ENCODE measurements around the gene DNAH17.

The DNAH17 gene

DNA sequence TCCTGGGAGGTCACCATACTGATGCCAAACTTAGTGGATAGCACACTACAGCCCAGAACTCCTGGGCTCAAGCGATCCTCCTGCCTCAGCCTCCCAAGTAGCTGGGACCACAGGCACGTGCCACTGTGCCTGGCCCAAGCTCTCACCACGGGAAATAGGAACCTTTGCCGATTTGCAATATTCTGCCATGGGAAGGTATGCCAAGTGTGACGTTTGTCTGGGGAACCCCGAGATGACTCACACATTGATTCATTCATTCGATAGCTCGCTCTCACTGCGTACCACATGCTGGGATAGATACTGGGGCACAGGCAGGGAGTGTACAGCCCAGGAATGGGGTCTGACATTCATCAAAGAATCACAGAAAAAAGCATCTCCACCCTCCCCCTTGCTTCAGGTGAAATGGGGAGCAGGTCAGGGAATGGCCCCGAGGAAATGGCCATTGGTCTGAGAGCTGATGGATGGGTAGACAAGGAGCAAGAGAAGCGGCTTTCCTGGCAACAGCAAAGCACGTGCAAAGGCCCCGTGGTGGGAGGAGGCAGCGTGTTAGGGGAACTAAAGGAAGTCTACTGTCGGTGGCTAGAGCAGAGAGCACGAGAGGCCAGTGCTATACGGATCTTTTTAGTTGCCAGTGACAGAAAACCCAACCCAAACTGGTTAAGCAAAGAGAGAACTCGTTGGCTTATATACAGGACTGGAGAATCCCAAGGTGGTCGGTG is 44.1 kb downstream of the DNAH17 start:
- Histone ChIP-seq H3K4me3 (ENCODE audit: low read length) (no peak overlapping the region), H3K4me1 (ENCODE audit: control insufficient read depth, low read length) (peaks cover 3% of the 10 kb centered on the region; the same call in 1 of the 2 replicates), H3K9me3 (ENCODE audit: control insufficient read depth, insufficient read depth, low read length) (no peaks in the 10 kb centered on the region), H3K36me3 (ENCODE audit: control insufficient read depth, low read length) (no peaks in the 10 kb centered on the region), H3K27me3 (ENCODE audit: control insufficient read depth, low read length) (peaks cover 3% of the 10 kb centered on the region; the same call in 1 of the 2 replicates), H3F3A (ENCODE audit: control insufficient read depth, insufficient read depth) (no peaks in the 10 kb centered on the region), H3K4me2 (ENCODE audit: low read length) (no peak overlapping the region), H3K9me2 (replicated peaks; ENCODE audit: control insufficient read depth, low read length) (no peaks in the 10 kb centered on the region), H4K20me1 (ENCODE audit: control insufficient read depth, insufficient read depth, low read depth, low read length) (no peaks in the 10 kb centered on the region), H3K79me2 (ENCODE audit: control insufficient read depth, low read length) (no peaks in the 10 kb centered on the region), H3K27ac (ENCODE audit: low read depth, low read length) (no peak overlapping the region)
- TF ChIP-seq, protein P1, sequence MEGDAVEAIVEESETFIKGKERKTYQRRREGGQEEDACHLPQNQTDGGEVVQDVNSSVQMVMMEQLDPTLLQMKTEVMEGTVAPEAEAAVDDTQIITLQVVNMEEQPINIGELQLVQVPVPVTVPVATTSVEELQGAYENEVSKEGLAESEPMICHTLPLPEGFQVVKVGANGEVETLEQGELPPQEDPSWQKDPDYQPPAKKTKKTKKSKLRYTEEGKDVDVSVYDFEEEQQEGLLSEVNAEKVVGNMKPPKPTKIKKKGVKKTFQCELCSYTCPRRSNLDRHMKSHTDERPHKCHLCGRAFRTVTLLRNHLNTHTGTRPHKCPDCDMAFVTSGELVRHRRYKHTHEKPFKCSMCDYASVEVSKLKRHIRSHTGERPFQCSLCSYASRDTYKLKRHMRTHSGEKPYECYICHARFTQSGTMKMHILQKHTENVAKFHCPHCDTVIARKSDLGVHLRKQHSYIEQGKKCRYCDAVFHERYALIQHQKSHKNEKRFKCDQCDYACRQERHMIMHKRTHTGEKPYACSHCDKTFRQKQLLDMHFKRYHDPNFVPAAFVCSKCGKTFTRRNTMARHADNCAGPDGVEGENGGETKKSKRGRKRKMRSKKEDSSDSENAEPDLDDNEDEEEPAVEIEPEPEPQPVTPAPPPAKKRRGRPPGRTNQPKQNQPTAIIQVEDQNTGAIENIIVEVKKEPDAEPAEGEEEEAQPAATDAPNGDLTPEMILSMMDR (IDR thresholded peaks at IDR 0.05; ENCODE audit: low read depth, low read length, poor library complexity, severe bottlenecking), result no peak
- no peak for TF ChIP-seq EZH2phosphoT487 (IDR thresholded peaks at IDR 0.05; ENCODE audit: borderline replicate concordance, low read length)

DNA sequence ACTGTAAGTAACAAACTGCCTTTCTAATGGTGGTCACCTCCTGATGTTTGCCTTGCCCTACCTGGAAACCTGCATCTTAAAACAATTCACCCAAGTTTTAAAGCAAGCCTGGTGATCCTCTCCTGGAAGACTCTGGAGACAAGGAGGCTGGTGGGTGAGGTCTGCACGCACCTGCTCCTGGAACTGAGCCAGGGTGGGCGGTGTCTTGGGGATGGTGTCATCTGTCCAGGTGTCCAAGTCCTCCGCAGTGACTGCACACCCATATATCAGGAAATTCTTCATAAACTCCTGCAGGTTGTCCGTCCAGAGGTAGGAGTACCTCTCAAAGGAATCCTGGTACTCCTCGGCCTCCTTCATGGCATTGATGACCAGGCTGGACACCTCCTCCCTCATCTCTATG is 44.9 kb downstream of the DNAH17 start:
- no peaks in the 10 kb centered on the region for H3K36me3 ChIP-seq (ENCODE audit: control insufficient read depth, low read length)
- no peaks in the 10 kb centered on the region for H3K79me2 ChIP-seq (ENCODE audit: control insufficient read depth, low read length)
- peaks cover 3% of the 10 kb centered on the region; the same call in 1 of the 2 replicates for H3K27me3 ChIP-seq (ENCODE audit: control insufficient read depth, low read length)
- H3K4me3 ChIP-seq (ENCODE audit: low read length), result no peak overlapping the region
- H3K27ac ChIP-seq (ENCODE audit: low read depth, low read length), result no peak overlapping the region
- no peaks in the 10 kb centered on the region for H3F3A ChIP-seq (ENCODE audit: control insufficient read depth, insufficient read depth)
- no peaks in the 10 kb centered on the region for H4K20me1 ChIP-seq (ENCODE audit: control insufficient read depth, insufficient read depth, low read depth, low read length)
- peaks cover 3% of the 10 kb centered on the region; the same call in 1 of the 2 replicates for H3K4me1 ChIP-seq (ENCODE audit: control insufficient read depth, low read length)
- TF ChIP-seq, protein P1 (IDR thresholded peaks at IDR 0.05; ENCODE audit: low read depth, low read length, poor library complexity, severe bottlenecking), result no peak
- TF ChIP-seq EZH2phosphoT487 (IDR thresholded peaks at IDR 0.05; ENCODE audit: borderline replicate concordance, low read length), result no peak
- no peak overlapping the region for H3K4me2 ChIP-seq (ENCODE audit: low read length)
- no peaks in the 10 kb centered on the region for H3K9me3 ChIP-seq (ENCODE audit: control insufficient read depth, insufficient read depth, low read length)
- no peaks in the 10 kb centered on the region for H3K9me2 ChIP-seq (replicated peaks; ENCODE audit: control insufficient read depth, low read length)

DNA sequence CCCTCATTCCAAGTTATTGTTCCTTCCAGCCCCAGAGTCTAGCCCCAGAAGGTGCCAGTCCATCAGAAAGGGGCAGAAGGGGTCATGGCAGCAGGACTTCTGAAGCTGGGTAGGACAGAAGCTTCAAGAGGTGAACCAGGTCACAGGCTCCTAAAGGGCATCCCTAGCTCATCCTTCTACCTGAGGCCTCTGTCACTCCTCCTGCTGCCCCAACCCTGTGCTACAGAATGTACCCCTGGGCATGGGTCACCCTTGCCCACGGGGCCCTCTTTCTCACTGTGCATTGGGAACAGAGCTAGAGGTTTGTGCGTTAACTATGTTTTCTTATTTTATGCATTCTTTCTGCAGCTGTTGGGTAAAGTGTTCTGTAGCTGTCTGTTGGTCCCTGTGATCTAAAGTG is 46.5 kb downstream of the DNAH17 start:
- no peaks in the 10 kb centered on the region for H3K9me3 ChIP-seq (ENCODE audit: control insufficient read depth, insufficient read depth, low read length)
- H3K27me3 ChIP-seq (ENCODE audit: control insufficient read depth, low read length), result peaks cover 2% of the 10 kb centered on the region; the same call in 1 of the 2 replicates
- no peaks in the 10 kb centered on the region for H3K9me2 ChIP-seq (replicated peaks; ENCODE audit: control insufficient read depth, low read length)
- H3K79me2 ChIP-seq (ENCODE audit: control insufficient read depth, low read length), result no peaks in the 10 kb centered on the region
- no peaks in the 10 kb centered on the region for H4K20me1 ChIP-seq (ENCODE audit: control insufficient read depth, insufficient read depth, low read depth, low read length)
- H3K36me3 ChIP-seq (ENCODE audit: control insufficient read depth, low read length), result no peaks in the 10 kb centered on the region
- H3K27ac ChIP-seq (ENCODE audit: low read depth, low read length), result no peak overlapping the region
- no peak overlapping the region for H3K4me3 ChIP-seq (ENCODE audit: low read length)
- H3K4me2 ChIP-seq (ENCODE audit: low read length), result no peak overlapping the region
- TF ChIP-seq, protein P1 (IDR thresholded peaks at IDR 0.05; ENCODE audit: low read depth, low read length, poor library complexity, severe bottlenecking), result no peak
- TF ChIP-seq EZH2phosphoT487 (IDR thresholded peaks at IDR 0.05; ENCODE audit: borderline replicate concordance, low read length), result no peak
- peaks cover 3% of the 10 kb centered on the region; the same call in 1 of the 2 replicates for H3K4me1 ChIP-seq (ENCODE audit: control insufficient read depth, low read length)
- no peaks in the 10 kb centered on the region for H3F3A ChIP-seq (ENCODE audit: control insufficient read depth, insufficient read depth)

Measured in DOHH2 (cell line).